Uterine smooth muscle cell (primary cell): ENCODE data around the gene SMG7. TPM values are rescaled to one million over a fixed set of nuclear protein-coding genes. Genes with fewer than 3 reads are reported as not detected.

Source experiments
- total RNA-seq: library from RNA; depleted of rRNA; stranded (reverse); fragments of >200 nt; gene quantifications from 2 replicates; pipeline ENCODE4 v1.2.3, GENCODE V29; 2014

Gene SMG7
- 23.7 and 24.9 TPM in 2 replicates for total RNA-seq

DNA sequence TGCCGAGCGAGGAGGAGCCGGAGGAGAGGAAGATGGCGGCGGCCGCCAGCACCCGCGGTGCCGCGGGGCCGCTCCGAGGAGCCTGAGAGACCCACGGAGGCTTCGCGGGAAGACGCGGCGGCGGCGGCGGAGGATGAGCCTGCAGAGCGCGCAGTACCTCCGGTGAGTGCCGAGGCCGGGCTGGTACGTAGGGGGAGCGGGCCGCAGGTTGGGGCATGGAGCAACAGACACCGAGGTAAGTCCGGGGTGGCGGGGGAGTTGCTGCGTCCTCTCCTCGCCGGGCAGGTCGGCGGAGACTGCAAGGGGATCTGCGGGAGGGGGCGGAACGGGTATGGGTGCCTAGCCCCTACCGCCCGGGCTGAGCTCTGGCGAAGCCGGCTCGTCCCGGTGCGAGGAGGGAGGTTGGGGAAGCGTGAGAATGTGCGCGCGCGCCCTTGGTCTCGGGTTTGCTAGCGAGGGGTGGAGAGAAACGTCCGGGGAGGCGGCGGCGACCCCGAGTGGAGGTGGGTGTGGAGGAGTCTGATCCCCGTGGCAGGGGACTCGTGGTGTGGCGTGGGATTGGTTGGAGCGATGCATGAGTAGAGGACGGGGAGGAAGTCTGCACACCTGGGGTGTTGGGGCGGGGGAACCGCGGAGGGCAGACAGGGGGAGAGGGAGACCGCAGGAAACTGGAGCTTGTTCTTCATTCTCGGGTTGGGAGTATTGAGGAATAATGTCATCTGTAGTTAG, at the start of gene SMG7:
Gene SMG7 (plus strand): TSS at position 12 of the 729 bp plus-strand sequence. CDS start 122 bp downstream, at position 134.

DNA sequence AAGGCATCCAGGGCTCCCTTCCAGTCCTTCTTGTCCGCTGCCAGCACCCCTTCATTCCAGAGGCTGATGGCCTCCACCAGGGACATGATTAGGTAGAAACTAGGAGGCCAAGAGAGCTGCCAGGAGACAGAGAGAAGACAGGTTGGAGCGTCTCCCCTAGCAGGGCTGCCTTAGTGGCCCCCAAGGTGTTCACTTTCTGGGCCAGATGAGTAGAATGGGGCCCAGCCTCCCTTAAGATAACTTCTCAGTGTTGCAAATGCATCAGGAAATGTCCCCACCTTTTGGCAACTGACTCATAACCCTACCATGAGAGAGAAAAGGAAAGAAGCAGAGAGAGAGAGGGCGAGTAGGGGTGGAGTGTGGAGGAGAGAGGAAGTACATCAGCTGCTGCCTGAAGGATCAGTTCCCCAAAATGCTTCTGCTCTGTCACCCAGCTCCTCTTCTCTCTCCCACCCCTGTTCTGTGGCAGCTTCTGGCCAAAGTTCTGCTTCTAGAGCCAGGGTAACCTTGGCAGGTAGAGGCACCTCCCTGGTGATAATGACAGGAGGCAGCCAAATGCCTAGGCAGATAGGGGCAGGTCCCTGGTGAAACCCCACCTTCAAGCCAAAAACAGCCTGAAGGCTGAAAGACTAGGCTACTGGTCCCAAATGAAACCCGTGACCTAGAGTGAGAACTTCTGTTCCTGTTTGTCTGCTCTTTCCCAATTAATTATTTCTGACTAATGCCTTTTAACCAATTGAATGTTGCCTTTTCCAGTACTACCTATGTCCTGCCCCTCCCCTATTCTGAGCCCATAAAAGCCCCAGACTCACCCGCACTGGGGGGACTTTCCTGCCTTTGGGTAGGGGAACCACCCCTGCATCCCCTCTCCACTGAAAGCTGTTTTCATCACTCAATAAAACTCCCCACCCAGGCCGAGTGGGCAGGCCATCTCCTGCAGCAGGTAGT, 118.2 kb downstream of the SMG7 start, which contains the start of gene NCF2:
Gene NCF2 (minus strand): TSS at position 216 of the 948 bp plus-strand sequence. CDS start 130 bp downstream, at position 86.

Other genes with a start within 250 kb of the SMG7 start
- 0.50 and 1.00 TPM in 2 replicates for gene NMNAT2, start 54.1 kb upstream of the SMG7 start, total RNA-seq
- gene NCF2, start 118.0 kb downstream of the SMG7 start, total RNA-seq: 0.11 and 0.87 TPM in 2 replicates
- 231 and 257 TPM in 2 replicates for gene ARPC5, start 163.3 kb downstream of the SMG7 start, total RNA-seq
- not detected in 2 replicates for gene APOBEC4, start 180.8 kb downstream of the SMG7 start, total RNA-seq